Measurements from ENCODE around the gene HMGB3.
A peak's percentile ranks its signal among the peaks of the same experiment; 100 is the strongest.
"Not testable (repeated sequence)": the region's sequence is repeated elsewhere in the genome, so short reads cannot be mapped to it uniquely, and the experiment has no call there.

The HMGB3 gene

DNA sequence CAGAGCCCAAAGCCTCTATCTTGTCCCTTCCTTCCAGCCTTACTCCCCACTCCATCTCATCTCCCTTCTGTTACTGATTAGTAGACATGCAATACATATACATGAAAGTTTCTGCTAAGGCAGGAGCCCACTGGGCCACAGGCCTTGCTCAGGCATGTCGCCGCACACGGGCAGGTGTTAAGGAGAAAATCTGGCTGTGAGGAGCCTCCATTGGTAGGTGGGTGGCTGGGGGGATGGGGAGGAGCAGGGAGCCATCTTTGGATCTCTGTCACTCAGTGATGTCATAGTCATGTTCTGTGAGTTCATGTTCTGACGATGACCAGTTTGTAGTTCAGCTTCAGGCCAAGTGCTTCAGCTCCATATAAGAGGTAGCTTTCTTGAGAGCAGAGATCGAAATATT lies 2.9 kb upstream of the HMGB3 start:
- DNase-seq = no peak

DNA sequence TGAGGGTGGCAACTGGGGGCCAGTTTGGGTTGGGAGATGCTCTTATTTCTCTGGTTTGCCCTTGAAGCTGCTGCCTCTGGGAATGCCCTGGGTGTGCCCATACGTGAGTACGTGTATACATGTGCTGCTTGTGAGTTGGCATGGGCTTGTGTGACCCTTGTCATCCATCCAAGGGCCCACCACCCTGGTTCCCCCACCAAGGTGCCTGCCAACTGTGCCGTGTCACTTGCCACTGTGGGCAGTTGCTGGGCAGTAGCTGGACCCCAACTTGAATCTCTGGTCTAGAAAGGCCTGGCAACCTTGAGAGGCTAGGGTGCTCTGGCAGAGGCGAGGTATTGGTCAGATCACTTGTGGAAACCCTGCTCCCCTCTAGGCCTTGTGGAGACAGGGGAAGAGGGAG lies 2.4 kb upstream of the HMGB3 start:
- no peak for DNase-seq

DNA sequence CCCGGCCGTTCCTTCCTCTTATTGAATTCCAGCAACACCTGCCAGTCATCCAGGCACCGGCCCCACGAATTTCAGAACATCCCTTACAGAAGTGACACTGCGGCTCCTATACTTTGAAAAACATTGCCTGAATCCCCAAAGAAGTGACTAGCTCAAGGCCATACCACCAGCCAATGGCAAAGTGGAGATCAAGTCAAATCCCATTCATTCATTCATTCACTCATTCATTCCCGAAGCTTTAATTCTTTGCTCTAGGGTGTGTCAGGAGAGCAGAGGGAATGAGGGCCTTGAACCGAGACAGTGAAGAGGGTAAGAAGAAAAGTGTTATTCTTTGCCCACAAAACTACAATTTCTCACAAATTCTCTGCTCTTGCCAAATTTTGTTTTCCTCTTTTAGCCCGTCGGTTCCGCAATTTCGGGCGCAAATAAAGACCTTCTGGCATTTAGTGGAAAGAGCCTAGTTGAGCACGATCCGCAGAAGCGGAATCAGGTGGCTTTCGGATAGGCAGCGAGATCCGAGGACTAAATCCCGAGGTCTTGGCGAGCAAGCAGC lies 824 bp upstream of the HMGB3 start:
- DNase-seq = no peak

DNA sequence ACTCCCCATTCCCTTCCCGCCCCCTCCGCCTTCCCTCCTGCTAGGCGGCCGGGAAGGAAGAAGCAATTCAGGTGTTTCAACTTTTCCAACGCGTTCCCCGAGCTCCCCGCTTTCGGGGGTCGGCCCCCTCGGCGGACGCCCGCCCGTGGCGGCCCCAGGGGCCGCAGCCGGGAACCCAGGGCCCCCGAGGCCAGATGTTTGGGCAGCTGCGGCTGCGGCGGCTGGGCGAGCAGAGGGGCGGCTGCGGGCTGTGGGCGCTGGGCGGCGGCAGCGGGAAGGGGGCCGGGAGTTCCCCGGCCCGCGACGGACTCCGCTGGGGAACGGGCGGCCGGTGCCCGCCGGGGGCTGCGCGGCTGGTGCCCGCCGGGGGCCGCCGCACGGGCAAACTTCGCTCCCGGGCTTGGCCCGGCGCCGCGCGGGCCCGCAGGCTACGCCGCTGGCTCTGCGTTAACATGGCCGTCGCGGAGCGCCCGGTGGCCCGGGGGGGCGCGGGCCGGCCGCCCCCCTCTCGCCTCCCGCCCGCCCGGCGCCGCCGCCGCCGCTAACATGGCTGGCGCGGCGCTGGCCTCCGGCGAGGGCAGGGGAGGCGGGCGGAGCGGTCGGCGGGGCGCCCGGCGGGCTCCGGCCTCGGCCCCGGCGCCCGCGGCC lies 510 bp downstream of the HMGB3 start:
- no peak for DNase-seq

DNA sequence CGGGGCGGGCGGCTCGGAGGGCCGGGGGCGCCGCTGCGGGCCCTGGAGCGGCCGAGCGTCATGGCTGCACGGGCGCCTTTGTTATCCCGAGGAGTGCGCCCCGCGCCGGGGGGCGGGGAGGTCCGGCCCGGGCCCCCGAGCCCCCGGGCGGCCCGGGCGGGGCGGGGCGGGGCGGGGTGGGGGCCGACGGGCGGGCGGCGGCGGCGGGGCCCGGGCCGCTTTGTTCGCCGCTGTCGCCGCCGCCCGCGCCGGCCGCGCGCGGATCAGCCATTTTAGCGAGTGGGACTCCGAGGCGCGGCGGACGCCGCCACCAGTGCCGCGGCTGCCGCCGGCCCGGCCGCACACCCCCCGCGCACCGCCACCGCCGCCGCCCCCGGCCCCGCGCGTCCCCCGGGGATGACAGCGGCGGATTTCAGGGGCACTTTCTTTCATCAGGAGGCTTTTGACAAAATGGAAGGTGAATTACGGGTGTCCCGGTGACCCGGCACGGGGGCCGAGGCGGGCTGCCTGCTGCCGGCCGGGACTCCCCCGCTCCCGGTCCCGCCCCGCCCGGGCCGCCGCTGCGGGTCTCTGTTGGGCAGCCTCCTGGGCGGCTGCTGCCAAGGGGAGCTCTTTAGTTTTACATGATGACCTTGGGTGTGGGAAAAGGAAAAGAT lies 1.2 kb downstream of the HMGB3 start:
- DNase-seq = no peak

DNA sequence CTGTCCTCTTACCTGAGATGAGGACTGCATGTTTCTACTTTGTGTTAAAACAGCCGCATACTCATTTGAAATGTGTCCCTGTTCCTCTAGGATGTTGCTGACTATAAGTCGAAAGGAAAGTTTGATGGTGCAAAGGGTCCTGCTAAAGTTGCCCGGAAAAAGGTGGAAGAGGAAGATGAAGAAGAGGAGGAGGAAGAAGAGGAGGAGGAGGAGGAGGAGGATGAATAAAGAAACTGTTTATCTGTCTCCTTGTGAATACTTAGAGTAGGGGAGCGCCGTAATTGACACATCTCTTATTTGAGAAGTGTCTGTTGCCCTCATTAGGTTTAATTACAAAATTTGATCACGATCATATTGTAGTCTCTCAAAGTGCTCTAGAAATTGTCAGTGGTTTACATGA lies 4.6 kb downstream of the HMGB3 start:
- not testable (repeated sequence) for DNase-seq

DNA sequence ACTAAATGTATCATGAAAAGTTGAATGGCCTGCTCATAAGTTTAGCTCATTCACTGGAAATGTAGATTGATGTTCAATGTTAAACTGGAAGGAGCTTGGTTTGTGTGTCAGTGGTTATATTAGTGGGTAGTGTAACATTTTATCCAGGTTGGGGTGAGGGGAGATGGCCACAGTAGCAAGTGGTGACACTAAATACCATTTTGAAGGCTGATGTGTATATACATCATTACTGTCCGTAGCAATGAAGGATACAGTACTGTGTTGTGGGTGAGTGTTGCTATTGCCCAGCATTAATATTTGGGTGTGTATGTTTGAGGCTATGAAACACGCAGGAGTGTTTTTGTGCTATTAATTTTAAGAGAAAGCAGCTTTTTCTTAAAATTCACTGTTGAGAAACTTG lies 6.3 kb downstream of the HMGB3 start:
- DNase-seq = no peak

DNA sequence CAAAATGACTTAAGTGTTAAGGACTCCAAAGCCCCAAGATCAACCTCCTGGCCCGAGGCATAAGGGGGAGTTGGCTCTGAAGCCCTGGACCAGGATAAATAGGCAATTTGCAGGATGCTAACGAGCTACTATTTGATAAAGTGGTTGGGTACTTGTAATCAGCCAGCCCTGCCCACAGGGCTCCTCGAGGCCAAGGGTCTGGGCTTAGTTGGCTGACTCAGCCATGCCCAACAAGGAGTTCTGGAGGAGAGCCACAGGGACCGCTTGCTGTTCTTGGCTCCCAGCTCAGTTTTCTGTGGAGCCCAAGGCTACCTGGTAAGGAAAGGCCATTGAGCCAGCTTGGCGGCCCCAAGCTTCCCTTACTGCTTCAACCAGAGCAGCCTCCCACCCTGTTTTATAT lies 7.8 kb downstream of the HMGB3 start:
- no peak for DNase-seq

DNA sequence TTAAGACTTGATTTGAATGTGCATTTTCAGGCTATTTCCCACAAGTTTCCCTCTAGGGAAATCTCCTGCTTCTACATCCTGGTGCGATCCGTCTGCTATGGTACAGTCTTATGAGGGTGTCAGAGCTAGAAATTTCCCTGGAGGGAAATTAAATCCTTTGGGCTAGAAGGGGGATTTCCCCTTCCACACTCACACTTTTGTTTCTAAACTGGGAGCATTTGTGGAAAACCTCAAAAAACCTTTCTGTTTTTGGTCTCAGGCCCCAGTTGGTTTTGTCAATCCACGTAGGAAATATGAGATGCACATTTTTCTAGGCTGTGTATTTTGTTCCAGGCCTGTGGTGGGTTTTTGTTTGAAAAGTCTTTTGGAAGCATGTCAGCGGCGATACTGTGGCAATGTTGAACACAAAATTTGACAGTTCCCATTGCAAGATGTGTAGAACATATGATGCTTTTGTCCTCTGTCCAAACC lies 17.8 kb downstream of the HMGB3 start:
- DNase-seq = no peak

DNA sequence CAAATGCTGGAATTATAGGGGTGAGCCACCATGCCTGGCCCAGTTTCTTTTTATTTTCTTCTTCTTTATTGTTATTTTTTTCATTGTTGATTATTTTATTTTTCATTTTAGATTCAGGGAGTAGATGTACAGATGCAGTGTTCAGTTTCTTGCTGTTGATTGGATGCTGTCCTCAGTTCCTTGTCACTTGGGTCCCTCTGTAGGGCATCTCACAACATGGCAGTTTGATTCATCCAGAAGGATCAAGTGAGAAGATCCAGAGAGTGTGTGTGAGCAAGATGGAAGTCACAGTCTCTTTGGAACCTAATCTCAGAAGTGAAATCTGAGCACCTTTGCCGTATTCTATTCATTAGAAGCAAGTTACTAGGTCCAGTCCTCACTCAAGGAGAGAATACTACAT lies 20.9 kb downstream of the HMGB3 start:
- no peak for DNase-seq

DNA sequence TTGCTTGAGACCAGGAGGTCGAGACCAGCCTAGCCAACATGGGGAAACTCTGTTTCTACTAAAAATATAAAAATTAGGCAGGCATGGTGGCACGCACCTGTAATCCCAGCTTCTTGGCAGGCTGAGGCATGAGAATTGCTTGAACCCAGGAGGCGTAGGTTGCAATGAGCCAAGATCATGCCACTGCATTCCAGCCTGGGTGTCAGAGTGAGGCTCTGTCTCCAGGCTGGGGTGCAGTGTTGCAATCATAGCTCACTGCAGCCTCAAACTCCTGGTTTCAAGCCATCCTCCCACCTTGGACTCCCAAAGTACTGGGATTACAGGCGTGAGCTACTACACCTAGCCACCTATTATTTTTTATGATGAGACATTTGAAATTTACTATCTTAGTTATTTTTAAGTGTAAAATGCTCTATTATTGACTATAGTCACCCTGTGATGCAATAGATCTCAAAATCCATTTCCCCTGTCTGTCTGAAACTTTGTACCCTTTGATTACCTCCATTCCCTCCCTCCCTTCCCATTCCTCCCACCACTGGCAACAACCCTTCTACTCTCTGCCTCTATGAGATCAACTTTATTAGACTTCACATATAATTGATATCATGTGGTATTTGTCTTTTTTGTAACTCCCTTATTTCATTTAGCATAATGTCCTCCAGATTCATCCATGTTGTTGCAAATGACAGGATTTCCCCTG lies 23.4 kb downstream of the HMGB3 start:
- DNase-seq = no peak

DNA sequence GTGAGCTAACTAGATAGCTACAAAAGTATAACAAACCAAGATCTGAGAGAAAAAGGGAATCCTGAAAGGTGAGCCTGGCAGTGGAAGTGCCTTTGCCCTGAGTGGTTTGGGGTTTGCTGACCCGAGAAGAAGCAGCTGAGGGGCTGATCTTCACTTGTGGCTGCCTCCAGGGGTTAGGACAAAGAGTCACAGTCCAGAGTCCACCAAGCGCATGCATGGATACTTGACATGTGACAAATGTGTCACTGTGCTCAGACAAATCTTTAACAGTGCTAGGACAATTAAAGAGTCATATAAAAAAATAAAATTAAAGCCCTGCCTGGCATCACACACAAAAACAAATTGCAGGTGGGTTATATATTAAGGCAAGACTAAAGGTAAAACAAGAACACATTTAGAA lies 26.4 kb downstream of the HMGB3 start:
- DNase-seq = no peak

DNA sequence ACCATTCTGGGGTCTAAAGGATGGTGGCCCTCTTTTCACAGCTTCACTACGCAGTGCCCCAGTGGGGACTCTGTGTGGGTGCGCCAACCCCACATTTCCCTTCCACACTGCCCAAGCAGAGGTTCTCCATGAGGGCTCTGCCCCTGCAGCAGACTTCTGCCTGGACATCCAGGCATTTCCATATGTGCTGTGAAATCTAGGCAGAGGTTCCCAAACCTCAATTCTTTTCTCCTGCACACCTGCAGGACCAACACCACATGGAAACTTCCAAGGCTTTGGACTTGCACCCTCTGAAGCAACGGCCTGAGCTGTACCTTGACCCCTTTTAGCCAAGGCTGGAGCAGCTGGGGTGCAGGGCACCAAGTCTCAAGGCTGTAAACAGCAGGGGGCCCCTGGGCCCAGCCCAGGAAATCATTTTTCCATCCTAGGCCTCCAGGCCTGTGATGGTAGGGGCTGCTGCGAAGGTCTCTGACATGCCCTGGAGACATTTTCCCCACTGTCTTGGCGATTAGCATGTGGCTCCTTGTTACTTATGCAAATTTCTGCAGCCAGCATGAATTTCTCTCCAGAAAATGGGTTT lies 30.1 kb downstream of the HMGB3 start:
- no peak for DNase-seq

DNA sequence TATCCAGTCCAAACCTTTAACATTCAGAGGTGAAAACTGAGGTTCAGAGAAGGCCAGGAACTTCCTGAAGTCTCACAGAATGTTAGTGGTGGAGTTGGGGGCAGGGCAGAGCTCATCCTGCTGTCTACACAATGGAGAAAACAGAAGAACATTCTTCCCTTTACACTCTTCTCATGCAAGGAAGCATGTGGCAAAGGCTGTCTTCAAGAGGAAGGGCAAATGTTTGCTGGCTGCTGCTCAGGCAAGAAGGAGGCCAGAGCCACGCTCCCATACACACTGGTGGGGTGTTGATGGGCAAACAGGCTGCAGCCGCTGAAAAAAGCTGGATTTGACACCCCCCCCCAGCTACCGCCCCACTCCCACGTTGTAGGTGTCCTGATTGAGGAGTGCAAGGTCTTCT lies 32.5 kb downstream of the HMGB3 start:
- no peak for DNase-seq

DNA sequence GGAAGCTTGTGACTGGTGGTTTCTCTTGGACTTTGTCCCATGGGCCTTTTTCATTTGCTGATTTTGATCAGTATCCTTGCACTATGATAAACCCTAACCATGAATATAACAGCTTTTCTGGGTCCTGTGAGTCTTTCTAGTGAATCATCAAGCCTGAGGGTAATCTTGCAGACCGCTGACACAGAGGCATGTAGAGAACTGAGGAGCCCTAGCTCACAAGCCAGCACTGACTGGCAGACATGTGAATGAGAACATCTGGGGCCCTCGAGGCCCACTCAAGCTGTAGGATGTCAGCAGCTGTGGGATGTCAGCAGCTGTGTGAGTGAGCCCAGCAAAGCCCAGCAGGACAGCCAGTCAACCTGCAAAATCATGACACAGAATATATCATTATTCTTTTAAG lies 36.7 kb downstream of the HMGB3 start:
- no peak for DNase-seq

DNA sequence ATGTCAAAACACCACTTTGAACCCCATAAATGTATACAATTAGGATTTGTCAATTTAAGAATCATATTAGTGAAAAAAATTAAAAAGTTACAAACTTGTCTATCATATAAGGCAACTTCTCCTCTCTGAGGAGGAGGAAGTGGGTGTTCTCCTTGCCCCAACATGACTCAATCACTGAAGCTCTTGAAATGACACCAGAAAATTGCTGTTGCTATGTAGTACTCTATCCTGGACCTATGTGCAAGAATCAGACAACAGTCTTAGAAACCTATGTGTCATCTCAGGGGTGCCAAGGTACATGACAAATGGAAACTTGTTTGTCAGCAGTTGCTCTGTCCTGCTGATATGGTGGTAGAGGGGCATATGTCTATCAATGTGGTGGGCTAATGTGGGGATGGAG lies 47.7 kb downstream of the HMGB3 start:
- peak; percentile 61 for DNase-seq

DNA sequence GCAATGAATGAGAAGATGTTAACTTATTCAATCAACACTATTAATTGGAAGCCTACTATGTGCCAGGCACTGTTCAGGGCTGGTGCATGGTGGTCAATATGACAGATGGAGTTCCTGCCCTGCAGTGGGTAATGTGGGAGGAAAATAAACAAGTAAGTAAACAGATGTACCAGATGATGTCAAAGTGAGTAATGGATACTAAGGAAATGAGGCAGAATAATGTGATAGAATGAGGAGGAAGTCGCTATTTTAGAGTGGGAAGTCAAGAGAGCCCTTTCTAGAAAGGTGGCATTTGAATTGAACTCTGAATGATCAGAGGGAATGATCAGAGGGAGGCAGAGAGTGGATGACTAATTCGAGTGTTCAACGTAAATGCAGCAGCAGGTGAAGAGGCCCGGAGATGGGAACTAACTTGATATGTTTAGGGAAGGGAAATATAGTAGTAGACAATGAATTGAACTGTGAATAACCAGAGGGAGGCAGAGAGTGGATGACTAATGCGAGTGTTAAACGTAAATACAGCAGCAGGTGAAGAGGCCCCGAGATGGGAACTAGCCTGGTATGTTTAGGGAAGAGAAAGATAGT lies 48.3 kb downstream of the HMGB3 start:
- no peak for DNase-seq

DNA sequence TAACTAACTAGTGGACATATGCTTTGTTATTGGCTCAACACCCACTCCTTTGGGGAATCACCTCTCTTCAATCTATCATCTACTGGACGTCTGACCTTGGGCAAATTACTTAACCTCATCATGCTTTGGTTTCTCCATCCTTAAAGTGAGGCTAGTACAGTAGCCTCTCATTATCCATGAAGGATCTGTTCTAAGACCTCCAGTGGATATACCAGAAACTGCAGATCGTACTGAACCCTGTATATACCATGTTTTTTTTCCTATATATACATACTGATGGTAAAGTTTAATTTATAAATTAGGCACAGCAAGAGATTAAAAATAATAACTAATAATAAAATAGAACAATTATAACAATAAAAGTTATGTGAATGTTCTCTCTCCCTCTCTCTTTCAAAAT lies 56.2 kb downstream of the HMGB3 start:
- DNase-seq = no peak
